ENCODE results near the gene PAX8. TPM values are rescaled to one million over a fixed set of nuclear protein-coding genes. Genes with fewer than 3 reads are reported as not detected.

Gene PAX8
- total and polyA plus RNA-seq, 2 of the 13 experiments (the other 11 are each of a cell fraction or from before 2014, with no cell fraction given) = 1.5 to 8.8 TPM

DNA sequence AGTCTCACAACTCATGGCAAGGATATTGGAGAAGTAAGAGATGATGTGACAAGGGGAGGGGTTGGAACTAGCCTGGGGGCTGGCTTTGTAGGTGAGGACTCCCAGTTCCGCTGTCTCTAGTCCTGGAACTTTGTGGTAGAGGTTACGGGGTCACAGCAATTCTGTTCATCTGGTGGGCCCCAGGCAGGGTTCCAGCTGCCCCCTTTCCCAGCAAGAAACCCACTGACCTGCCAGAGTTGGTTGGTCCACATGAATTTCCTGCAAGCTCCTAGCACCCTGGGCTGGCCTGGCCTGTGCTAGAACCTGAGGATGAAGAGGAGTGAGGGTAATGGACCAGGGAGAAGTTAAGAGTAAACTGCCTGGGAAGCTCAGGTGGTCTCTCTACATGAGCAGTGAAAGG, 63.7 kb downstream of the PAX8 start (continued):
- TF ChIP-seq, protein P1, sequence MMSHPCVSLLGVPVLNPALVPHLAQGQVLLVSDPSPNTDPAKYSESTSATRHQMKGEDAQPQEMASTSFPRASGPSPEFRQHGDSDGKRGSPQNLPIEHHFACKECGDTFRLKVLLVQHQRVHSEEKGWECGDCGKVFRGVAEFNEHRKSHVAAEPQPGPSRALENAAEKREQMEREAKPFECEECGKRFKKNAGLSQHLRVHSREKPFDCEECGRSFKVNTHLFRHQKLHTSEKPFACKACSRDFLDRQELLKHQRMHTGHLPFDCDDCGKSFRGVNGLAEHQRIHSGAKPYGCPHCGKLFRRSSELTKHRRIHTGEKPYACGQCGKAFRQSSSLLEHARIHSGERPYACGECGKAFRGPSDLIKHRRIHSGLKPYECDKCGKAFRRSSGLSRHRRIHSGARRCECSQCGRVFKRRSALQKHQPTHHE (CRISPR knock-in tag; IDR thresholded peaks at IDR 0.05; ENCODE audit: borderline replicate concordance) = no peak
- no peak for TF ChIP-seq THYN1 (CRISPR knock-in tag; IDR thresholded peaks at IDR 0.05; ENCODE audit: borderline replicate concordance, low read depth)
- no peak for TF ChIP-seq GLI4 (CRISPR knock-in tag; IDR thresholded peaks at IDR 0.05; ENCODE audit: borderline replicate concordance)
- no peak for TF ChIP-seq ZNF713 (CRISPR knock-in tag; IDR thresholded peaks at IDR 0.05)
- TF ChIP-seq, protein P2, sequence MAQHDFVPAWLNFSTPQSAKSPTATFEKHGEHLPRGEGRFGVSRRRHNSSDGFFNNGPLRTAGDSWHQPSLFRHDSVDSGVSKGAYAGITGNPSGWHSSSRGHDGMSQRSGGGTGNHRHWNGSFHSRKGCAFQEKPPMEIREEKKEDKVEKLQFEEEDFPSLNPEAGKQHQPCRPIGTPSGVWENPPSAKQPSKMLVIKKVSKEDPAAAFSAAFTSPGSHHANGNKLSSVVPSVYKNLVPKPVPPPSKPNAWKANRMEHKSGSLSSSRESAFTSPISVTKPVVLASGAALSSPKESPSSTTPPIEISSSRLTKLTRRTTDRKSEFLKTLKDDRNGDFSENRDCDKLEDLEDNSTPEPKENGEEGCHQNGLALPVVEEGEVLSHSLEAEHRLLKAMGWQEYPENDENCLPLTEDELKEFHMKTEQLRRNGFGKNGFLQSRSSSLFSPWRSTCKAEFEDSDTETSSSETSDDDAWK (CRISPR knock-in tag; IDR thresholded peaks at IDR 0.05) = no peak
- no peak for TF ChIP-seq KLF11 (CRISPR knock-in tag; IDR thresholded peaks at IDR 0.05)
- TF ChIP-seq, protein P3, sequence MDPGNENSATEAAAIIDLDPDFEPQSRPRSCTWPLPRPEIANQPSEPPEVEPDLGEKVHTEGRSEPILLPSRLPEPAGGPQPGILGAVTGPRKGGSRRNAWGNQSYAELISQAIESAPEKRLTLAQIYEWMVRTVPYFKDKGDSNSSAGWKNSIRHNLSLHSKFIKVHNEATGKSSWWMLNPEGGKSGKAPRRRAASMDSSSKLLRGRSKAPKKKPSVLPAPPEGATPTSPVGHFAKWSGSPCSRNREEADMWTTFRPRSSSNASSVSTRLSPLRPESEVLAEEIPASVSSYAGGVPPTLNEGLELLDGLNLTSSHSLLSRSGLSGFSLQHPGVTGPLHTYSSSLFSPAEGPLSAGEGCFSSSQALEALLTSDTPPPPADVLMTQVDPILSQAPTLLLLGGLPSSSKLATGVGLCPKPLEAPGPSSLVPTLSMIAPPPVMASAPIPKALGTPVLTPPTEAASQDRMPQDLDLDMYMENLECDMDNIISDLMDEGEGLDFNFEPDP (CRISPR knock-in tag; conservative IDR thresholded peaks at IDR 0.05) = no peak
- no peak for TF ChIP-seq ZNF614 (CRISPR knock-in tag; IDR thresholded peaks at IDR 0.05; ENCODE audit: borderline replicate concordance)
- no peak for TF ChIP-seq ZNF232 (CRISPR knock-in tag; IDR thresholded peaks at IDR 0.05; ENCODE audit: borderline replicate concordance)
- no peak for TF ChIP-seq MEF2D (CRISPR knock-in tag; IDR thresholded peaks at IDR 0.05)
- no peak for TF ChIP-seq FOSL2 (CRISPR knock-in tag; IDR thresholded peaks at IDR 0.05)
